Measurements from ENCODE around the gene SPOPL.

The SPOPL gene

DNA sequence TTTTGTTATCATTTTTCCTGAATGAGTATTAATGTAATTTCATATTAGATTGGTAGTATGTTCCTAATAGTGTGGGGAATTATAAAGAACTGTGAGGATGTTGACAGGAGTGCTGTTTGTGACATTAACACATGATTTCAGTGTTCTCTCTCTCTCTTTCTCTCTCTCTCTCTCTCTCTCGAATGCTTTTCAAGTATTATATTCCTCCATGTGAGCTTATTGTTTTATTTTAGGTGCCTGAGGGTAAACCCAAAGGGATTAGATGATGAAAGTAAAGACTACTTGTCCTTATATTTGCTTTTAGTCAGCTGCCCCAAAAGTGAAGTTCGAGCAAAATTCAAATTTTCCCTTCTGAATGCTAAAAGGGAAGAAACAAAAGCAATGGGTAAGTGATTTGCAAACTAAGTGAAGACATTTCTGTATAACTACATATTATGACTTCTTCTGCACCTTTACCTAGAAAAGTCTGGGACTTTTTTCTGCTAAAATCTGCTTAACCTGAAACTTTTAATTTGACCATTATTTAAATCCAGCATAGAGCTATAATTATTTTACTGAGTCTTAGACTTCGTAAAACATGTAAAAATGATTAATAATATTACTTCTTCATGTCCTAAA, 49.2 kb downstream of the SPOPL start:
- CTCF ChIA-PET: no interaction called here
- TF ChIP-seq, protein P1, sequence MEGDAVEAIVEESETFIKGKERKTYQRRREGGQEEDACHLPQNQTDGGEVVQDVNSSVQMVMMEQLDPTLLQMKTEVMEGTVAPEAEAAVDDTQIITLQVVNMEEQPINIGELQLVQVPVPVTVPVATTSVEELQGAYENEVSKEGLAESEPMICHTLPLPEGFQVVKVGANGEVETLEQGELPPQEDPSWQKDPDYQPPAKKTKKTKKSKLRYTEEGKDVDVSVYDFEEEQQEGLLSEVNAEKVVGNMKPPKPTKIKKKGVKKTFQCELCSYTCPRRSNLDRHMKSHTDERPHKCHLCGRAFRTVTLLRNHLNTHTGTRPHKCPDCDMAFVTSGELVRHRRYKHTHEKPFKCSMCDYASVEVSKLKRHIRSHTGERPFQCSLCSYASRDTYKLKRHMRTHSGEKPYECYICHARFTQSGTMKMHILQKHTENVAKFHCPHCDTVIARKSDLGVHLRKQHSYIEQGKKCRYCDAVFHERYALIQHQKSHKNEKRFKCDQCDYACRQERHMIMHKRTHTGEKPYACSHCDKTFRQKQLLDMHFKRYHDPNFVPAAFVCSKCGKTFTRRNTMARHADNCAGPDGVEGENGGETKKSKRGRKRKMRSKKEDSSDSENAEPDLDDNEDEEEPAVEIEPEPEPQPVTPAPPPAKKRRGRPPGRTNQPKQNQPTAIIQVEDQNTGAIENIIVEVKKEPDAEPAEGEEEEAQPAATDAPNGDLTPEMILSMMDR (IDR thresholded peaks at IDR 0.05; ENCODE audit: insufficient read depth, low read length, missing control alignments): no peak
- POLR2A ChIA-PET: no interaction called here
- H3K4me3 ChIP-seq (ENCODE audit: low read depth, low read length): no peak overlapping the region
- DNase-seq (ENCODE audit: low read depth, low spot score): no peak

DNA sequence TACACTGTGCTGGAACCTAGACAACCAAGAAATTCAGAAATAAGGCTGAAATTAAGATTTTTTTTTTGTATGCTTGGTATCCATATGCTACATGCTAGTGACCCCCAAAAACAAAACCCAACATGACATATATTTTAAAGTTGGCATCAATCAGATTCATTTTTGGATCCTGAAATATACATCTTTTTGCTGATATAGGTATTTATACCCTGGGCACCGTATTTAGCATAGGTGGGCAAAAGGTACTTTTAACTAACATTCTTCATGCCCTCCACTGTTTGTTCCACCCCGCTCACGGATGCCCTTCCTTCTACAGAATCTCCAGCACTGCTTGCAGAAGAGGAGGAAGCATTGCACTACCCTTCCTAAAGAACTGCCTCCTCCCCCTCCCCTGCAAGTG, 52.6 kb downstream of the SPOPL start:
- CTCF ChIA-PET: no interaction called here

DNA sequence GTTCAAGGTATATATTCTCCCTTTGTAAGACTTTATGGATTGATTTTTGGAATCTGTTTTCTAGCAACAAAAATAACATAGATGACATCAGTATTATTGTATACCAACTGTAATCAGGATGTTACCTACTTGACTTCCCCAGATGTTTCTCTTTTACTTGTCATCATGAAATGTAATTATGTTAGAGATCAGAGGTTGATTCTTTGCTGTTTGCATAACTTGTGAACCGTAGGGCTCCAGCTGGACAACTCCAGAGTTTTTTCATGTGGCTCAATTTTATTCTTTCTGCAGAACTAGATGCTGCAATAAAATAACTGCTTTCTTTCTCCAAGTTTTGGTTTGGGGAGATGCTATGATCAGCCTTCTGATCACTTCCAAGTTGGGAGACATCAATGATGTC, 58.1 kb downstream of the SPOPL start:
- POLR2A ChIA-PET: no interaction called here

More for the DNA sequence above, 52.6 kb downstream of the SPOPL start:
- TF ChIP-seq, protein P1 (IDR thresholded peaks at IDR 0.05; ENCODE audit: insufficient read depth, low read length, missing control alignments): no peak
- DNase-seq (ENCODE audit: low read depth, low spot score): no peak
- POLR2A ChIA-PET: no interaction called here
- no peak overlapping the region for H3K4me3 ChIP-seq (ENCODE audit: low read depth, low read length)

DNA sequence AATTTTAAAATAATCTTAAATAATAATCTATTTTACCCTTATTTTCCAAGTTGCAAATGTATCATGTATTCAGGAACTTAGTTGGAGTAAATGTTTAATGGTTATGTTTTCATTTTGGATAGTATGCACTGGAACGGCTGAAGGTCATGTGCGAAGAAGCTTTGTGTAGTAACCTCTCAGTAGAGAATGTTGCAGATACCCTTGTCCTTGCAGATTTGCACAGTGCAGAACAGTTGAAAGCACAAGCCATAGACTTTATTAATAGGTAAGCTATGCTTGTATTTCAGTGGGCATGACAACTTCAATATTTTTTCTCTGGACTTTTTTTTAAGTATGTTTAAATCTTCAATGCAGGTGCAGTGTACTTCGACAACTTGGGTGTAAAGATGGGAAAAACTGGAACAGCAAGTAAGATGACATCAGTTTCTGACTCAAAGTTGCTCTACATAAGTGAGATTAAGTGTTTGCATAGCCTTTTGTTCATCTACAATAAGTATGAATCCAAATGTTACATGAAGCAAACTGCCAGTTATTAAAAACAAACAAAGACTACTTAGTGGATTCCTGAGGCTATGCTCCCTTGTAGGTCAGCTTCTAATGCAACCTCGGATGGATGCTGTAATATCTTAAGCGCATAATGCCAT, 63.1 kb downstream of the SPOPL start:
- ChIA-PET POLR2A (no interaction called here), CTCF (no interaction called here)
- TF ChIP-seq, protein P1 (IDR thresholded peaks at IDR 0.05; ENCODE audit: insufficient read depth, low read length, missing control alignments): no peak
- H3K4me3 ChIP-seq (ENCODE audit: low read depth, low read length): no peak overlapping the region
- no peak for DNase-seq (ENCODE audit: low read depth, low spot score)

More for the DNA sequence above, 58.1 kb downstream of the SPOPL start:
- no peak overlapping the region for H3K4me3 ChIP-seq (ENCODE audit: low read depth, low read length)
- TF ChIP-seq, protein P1 (IDR thresholded peaks at IDR 0.05; ENCODE audit: insufficient read depth, low read length, missing control alignments): no peak
- no peak for DNase-seq (ENCODE audit: low read depth, low spot score)
- CTCF ChIA-PET: no interaction called here

DNA sequence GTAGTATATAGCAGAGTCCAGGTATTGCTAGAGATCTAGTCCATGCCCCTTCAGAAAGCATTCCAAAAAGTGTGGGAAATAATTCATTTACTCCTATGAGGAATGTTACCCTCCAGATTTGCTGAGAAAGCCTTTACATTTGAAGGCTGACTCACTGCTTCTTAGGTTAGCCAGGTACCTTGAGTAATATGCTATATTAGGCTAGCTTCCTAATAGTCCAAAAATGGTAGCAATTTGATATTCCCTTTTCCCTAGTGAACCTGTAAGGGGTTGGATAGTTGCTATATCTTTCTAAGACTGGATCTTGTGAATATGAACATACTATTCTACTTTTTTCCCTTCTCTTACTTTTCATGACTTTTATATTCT, 63.6 kb downstream of the SPOPL start:
- no peak overlapping the region for H3K4me3 ChIP-seq (ENCODE audit: low read depth, low read length)
- POLR2A ChIA-PET: no interaction called here
- no peak for DNase-seq (ENCODE audit: low read depth, low spot score)
- CTCF ChIA-PET: no interaction called here
- TF ChIP-seq, protein P1 (IDR thresholded peaks at IDR 0.05; ENCODE audit: insufficient read depth, low read length, missing control alignments): no peak

DNA sequence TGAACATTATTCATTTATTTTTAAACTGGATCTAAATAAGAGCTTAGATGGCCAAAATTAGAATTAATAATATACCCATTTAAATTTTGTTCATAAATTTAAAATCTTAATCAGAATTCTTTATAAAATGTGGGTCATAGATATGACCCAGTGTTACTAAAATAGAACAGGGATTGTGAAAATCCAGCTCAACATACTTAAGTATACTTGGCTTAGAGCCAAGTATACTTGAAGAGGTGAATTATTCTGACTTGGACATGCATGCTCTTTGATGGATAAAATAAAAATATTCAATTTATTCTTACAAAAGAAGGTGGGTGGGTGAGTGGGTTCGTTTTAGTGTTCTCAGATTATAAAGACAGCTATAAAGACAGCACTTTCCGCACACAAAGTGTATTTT, 70.7 kb downstream of the SPOPL start:
- TF ChIP-seq, protein P1 (IDR thresholded peaks at IDR 0.05; ENCODE audit: insufficient read depth, low read length, missing control alignments): no peak
- POLR2A ChIA-PET: no interaction called here
- no peak overlapping the region for H3K4me3 ChIP-seq (ENCODE audit: low read depth, low read length)
- no peak for DNase-seq (ENCODE audit: low read depth, low spot score)
- CTCF ChIA-PET: interaction anchor here (0.9 kb wide), 1 partner anchor 214 kb away, joined by 3 read pairs; no protein-coding TSS in a partner anchor
